Stimulated activated CD8-positive, alpha-beta memory T cell treated with anti-CD3 and anti-CD28 coated beads, Interleukin-2, amount 100 ng/mL, for 48 hours (primary cell): ENCODE data around the gene ALDH7A1.
"Not testable (repeated sequence)": the region's sequence is repeated elsewhere in the genome, so short reads cannot be mapped to it uniquely, and the experiment has no call there.

Source experiments
- DNase-seq, 2 donors: peaks; one replicate each; pipeline ENCODE4 v3.0.0-alpha.2; 2020; ENCODE audit warnings: low read depth in 2 of 2

Gene ALDH7A1

DNA sequence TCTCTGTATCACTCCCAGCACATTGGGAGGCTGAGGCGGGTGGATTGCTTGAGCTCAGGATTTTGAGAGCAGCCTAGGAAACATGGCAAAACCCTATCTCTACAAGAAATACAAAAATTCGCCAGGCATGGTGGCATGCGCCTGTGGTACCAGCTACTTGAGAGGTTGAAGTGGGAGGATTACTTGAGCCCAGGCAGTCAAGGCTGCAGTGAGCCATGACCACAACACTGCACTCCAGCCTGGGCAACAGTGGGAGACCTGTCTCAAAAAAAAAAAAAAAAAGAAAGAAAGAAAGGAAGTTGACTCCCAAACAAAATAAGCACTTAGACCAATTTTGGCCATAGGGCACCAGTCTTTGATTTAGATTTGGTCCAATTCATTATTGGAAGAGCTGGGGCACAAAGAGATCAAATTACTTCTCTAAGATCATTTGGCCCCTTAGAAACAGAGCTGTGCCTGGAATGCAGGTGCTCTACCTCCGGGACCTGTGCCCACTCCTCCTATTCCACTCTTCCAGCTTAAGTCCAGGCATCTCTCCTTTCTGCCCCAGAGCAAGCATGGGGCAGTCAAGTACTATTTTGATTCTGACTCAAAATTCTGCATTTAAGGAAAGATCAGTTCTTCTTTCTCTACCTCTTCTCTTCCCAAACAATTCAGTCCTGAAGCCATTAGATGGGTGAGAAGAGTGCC, 59.0 kb downstream of the ALDH7A1 start:
- DNase-seq, result no peak

DNA sequence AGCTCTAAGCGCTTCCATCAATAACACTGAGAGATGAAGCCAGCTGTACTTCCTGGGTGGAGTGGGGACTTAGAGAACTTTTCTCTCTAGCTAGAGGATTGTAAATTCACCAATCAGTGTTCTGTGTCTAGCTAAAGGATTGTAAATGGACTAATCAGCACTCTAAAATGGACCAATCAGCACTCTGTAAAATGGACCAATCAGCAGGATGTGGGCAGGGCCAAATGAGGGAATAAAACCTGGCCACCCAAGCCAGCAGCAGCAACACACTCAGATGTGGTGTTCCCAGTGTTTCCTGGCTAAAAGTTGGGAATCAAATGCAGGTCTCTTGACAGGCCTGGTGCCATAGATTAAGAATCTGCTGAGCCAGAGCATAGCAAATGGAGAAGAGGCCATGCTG, 60.5 kb downstream of the ALDH7A1 start:
- DNase-seq, result no peak

DNA sequence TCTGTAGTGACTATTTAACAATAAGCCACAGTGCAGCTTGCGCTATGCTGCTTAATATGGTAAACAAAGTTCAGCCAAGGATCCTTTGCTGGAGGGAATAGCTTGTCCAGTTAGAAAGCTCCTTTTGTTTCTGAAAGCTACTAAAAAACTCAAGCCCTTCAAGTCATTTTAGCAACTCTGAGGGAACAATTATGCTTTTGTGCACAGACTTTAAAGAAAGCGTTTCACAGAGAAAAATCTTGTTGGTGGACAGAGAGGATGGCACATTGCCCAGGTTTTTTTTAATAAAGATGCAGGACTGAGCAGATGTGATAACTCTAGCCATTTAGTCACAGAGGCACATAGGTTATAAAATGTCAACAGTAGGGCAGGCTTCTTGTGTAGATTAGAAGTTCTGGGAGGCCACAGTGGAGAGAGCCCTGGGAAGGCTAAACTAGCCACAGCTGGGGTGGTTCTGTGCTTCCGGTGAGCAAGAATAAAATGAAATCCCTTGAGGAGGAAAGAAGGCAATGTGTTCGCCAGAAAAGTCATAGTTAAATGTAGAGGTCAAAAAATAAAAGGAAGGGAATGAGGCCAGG, 63.4 kb downstream of the ALDH7A1 start:
- DNase-seq, result no peak

DNA sequence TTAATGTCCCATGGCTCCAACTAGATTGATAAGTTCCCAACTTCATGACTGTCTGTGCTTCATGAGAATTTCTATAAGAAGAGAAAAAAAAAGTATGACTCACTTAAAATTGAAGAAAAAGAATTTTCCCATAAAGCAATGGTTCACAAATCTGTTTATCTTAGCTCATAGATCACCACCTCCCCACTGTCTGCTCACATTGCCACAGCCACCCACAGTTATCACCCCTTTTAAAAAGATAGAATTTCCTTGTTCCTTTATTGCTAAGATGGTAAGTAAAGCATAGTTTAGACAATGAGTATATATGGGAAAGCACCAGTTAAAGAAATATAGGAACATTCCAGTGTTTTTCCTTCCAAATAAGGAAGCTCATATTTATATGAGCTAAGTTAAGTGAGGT, 67.1 kb downstream of the ALDH7A1 start:
- no peak for DNase-seq

DNA sequence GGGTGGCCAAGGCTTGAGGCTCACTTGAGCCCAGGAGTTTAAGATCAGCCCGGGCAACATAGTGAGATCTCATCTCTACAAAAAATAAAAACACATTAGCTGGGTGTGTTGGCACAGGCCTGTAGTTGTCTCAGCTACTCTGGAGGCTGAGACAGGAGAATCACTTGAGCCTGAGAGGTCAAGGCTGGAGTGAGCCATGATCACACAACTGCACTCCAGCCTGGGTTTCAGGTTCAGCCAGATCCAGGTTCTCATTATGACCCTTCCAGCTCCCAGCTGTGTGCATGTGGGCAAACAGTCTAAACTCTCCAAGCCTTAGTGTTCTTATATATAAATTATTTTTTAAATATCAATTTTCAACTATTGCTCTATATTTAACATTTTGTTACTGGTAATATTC, 67.9 kb downstream of the ALDH7A1 start:
- DNase-seq, result no peak

DNA sequence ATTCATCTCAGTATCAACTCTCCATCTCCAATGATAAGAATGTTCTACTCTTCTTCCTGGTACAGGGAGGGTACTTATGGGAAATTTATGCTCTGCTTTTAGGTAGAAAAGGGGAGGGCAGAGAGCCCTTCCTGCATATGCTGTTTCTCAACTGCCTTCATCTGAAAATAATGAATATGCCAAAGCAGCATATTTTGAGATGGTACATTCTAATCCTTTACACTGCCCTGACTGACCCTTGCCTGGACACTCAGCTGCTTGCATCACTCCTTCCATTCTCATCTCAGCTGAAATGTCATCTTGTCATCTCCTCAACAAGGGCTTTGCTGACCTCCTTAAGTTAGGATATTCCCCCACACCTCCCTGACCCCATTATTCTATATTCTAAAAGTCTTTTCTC, 68.5 kb downstream of the ALDH7A1 start:
- DNase-seq, result no peak

DNA sequence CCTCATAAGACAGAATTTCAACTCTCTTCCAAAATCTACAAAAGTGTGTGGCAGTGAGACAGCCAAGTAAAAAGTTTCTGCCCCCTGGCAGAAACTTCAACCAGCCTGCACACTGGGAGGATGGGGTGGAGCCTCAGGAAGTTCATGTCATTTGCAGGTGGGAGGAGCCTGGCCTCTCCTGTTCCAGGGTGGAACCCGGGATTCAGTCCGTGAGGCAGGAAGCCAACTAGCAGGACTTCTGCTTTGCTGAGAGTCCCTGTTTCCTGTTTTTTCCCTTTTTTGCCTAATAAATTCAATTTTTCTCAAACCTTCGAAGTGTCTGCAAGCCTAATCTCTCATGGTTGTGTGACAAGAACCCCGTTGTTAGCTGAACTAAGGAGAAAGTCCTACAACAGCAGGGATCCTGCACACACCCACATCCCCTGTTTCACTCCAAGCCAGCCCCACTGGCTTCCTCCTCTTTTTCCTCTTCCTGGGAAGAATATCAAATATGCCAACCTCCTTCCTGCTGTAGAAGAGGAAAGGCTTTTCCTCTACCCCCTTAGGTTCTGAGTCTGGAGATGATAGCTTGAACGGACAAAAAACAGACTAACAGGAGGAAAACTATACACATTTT, 69.3 kb downstream of the ALDH7A1 start:
- no peak for DNase-seq

DNA sequence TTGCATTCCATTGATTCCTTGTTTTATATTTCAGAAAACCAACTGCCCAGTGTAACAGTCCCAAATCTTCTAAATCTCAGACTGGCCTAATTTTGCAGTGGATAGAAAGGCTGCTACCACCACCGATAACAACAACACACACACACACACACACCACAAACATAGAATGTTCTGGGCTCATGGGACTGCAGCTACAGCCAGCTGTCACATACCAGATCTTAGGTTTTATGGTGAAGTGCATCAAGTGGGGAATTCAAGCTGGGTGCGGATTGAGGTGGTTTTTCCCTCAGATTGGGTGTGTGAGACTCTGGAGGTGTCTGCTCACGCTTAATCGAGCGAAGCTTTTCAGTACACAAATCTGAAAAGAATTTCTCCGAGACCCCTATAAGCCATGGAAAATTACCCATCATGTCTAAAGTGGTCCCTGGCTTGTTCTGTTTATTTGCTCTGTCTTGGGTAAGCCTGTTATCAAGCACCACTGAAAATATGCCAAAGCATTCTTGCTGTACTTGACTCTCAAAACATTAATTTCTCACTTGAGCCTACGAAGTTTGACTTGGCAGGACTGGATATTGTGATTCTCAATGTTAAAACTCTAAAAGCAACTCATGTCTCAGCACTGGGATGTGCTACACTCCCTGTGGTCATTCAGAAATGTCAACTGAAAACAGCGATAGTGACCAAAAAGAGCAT, 71.1 kb downstream of the ALDH7A1 start:
- no peak for DNase-seq

DNA sequence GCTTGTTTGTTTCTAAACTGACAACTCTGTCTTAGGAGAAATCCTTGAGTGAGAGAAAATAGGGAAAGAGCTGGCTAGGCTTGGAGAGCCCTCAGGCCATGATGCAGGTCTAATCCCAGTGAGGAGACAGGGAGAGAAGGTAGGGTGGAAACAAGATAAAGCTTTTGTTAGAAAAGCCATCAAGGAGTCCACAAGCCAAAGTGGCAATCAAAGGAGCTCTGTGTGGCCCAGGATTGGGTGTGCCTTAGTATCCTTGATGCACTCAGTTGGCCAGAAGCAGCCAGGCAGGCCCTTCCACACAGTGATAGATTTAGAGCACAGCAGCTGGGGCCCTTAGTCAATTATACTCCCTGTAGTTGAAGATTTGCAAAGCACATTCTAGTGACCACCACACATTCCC, 73.9 kb downstream of the ALDH7A1 start:
- DNase-seq, result no peak

DNA sequence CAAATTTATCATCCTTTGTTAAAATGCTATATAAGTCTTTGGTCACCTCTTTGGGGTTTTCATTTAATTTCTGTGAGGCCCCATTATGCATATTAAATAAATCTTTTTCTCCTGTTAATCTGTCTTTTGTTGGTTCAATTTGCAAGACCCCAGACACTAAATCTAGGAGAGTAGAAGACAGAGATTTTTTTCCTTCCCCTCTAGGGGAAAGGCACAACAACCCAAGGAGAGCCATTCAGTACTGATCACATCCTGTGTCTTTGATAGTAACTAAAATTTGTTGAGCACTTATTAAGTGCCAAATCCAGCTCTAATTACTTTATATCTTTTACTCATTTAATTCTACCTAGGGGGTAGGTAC, 74.4 kb downstream of the ALDH7A1 start:
- no peak for DNase-seq

DNA sequence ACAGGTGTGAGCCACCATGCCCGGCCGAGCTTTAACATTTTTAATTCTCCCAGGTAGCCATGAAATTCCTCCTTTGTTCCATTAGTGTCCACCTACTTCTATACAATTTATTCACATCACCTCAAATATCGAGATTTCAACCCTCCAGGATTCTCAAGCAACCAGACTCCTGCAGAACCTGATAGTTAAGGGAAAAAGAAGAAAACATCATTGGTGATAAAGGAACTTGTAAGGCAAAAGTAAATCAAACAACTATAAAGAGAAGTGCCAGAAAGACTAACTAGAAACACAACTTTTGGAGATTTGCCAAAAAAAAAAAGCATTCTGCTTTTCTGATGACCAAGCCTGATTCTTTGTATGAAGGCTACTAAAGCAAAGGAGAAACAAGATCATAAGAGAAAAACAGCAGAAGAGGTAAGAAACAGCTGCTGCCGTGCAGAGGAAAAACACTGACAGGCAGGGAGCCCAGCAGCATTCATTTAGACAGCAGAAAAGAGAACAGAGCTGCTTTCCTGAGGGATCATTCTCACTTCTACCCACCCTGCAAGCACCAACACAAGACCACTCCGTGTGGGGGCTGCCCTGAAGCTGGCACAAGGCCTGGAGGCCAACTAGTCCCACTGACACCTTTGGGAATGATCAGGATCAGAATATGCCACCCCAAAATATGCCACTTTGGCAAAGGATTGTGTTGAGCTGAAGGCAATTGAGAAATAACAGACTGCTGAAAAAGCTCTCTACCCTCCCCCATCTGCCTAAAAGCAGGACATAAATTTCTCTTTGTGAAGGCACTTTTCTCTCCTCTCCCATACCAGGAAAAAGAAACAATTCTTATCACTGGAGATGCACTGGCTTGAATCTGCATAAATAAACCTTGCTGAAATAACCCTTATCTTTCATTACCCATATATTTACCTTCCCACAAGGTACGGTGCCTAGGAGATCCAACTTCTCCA, 75.1 kb downstream of the ALDH7A1 start:
- DNase-seq, result no peak

DNA sequence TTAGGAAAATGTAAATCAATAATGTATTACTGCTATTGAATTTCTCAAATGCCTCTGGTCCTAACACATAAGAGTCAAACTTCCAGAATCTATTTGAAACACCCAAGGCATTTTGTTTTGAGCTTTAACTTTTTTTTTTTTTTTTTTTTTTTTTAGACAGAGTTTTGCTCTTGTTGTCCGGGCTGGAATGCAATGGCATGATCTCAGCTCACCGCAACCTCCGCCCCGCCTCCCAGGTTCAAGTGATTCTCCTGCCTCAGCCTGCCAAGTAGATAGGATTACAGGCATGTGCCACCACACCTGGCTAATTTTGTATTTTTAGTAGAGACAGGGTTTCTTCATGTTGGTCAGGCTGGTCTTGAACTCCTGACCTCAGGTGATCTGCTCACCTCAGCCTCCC, 75.8 kb downstream of the ALDH7A1 start:
- not testable (repeated sequence) for DNase-seq

DNA sequence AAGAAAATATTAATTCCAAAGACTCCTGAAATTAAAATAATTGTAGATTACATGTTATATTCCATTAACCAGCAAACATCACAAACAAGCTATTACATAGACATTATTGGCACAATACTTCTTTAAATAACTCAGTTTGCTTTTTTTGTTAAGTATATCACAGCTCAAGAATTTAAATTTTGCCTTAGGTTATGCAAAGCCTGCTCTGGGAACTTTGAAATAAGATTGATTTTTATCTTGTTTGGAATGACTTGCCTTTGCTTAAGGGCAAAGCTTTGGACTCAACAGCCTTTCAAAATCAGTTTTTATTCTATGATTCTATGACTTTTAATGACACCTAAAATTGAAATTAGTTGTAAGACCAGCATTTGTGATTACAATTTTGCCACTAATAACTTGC, 78.2 kb downstream of the ALDH7A1 start:
- no peak for DNase-seq

DNA sequence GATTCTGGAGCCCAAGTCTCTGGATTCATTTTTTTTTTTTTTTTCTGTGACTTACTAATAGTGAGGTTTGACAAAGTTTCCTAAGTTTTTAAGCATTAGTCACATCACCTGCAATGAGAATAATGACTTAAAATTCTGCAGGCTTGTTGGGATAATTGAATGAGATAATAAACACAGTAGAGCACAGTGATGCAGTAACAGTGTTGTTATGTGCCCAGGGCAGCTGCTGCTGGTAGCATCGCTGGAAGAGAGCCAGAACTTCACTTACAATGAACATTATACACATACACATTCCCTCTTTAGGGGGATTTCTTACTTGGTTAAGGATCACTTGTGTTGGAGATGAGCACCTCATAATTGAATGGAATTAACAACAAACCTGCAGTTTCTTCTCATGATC, 78.9 kb downstream of the ALDH7A1 start:
- no peak for DNase-seq

DNA sequence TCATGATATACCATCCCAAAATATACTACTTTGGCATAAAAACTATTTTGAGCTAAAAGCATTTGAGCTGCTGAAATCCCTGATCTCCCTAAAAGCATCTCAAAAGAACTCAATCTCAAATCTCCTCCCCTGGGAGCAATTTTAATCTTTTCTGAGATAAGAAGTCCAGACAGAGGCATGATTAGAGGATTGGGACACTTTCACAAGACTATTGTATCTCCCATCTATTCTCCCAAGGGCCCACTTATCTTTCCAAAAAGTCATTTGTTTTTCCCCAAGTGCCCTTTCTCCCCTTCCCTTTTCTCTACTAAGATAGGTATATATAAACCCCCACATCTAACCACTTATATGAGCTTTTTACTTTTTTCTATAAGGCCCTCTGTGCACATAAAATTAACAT, 79.7 kb downstream of the ALDH7A1 start:
- no peak for DNase-seq

DNA sequence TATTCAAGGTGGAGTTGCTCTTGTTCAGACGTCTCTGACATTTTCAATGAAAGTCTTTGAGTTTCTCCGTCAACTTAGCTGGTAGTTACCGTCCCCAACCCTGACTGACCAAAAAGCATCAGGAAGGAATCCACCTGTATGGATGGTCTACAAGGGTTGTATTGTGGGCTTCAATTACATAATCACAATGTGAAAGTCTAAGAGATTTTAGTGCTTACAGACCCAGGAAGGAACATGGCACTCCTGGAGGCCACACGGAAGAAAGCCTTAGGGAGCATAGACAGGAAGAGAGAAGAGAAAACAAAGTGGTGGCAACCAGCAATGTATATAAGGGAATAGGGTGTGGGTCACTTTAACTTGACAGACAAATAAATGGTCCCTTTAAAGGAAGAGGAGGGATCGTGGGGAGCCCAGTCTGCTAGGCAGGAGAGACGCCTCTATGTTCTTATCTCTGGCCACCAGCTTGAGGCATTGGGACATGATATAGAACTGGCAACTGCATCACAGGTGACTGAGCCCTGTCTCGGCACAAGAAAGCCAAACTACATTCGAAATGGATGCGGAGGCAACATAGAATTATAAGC, 80.4 kb downstream of the ALDH7A1 start:
- no peak for DNase-seq

DNA sequence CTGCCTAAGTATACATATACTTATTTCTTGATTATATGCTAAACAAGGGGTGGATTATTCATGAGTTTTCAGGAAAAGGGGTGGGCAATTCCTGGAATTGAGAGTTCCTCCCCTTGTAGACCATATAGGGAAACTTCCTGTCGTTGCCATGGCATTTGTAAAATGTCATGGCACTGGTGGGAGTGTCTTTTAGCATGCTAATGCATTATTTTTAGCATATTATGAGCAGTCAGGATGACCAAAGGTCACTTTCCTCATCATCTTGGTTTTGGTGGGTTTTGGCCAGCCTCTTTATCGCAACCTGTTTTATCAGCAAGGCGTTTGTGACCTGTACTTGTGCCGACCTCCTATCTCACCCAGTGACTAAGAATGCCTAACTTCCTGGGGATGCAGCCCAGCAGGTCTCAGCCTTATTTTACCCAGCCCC, 80.9 kb downstream of the ALDH7A1 start:
- no peak for DNase-seq

DNA sequence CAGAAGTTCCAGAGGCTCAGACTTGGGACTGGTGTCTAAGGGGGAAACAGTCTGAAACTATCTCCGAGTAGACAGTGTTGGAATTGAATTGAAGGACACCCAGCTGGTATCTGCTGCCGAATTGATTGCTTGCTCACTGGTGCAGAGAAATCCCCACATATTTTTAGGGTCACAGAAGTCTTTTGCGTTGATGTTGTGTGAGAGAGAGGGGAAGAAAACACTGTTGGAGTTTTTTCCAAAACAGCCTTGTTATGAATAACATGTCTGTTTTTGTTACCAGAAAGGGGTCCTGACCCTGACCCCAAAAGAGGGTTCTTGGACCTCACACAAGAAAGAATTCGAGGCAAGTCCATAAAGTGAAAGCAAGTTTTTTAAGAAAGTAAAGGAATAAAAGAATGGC, 81.3 kb downstream of the ALDH7A1 start:
- DNase-seq, result no peak

DNA sequence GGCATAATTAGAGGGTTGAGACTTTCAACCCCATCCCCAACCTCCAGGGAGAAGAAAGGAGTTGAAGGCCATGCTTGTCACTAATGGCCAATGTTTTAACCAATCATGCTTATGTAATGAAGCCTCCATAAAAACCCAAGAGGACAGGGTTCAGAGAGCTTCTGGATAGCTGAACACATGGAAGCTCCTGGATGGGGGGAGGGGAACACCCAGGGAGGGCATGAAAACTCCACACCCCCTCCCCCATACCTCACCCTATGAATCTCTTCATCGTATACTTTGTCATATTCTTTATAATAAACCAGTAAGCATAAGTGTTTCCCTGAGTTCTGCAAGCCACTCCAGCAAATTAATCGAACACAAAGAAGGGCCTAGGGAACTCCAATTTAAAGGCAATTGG, 81.7 kb downstream of the ALDH7A1 start:
- DNase-seq, result no peak

DNA sequence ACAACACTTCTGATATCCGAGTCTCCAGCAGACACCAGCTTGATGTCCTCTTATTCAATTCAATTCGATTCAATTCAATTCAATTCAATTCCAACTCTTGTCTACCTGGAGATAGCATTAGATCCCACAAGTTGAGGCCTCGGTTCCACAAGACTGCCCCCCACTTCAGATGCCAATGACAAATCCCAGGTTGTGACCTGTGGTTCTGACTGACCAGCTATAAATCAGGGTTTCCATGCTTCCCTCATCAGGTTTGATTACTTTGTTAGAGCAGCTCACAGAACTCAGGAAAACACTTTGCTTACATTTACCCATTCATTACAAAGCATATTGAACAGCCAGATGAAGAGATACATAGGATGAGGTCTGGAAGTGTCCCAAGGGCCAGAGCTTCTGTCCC, 82.6 kb downstream of the ALDH7A1 start:
- DNase-seq, result no peak

DNA sequence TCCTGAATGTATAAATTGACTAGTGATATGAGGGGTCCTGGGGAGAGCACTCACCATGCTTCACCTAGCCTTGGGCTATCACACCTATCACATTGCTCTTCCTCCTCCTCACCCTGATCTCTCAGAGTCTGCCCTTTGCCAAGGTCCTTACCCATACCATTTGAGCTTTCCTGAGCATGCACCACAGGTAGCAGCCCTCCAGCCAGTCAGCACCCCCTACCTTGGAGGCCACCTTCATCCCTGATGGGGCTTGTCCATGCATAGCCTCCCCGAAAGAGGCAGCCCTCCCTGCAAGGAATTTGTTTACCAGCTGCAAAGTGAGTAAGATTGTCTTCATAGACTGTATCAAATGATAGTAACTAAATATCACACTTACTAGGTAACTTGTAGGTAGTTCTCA, 83.1 kb downstream of the ALDH7A1 start:
- DNase-seq, result no peak

DNA sequence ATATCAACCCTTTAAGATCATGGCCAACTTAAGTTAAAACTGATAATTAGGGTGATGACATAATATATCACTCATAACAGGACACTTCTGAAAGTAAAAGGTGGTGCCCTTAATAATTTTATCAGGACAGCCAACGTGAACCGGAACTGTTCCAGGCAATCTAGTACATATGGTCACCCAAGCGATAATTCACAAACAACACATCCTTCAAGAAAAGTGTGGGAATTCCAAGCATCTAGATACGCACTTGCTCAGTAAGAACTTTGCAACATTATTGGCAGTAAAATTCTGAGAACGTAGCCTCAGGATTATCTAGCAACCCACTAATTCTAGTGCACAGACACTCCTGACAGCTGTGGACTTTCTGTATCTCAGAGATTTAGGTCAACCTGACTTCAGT, 85.7 kb downstream of the ALDH7A1 start:
- no peak for DNase-seq
